ENCODE results near the gene DHX32.
"Not testable (repeated sequence)": the region's sequence is repeated elsewhere in the genome, so short reads cannot be mapped to it uniquely, and the experiment has no call there.

Gene DHX32

DNA sequence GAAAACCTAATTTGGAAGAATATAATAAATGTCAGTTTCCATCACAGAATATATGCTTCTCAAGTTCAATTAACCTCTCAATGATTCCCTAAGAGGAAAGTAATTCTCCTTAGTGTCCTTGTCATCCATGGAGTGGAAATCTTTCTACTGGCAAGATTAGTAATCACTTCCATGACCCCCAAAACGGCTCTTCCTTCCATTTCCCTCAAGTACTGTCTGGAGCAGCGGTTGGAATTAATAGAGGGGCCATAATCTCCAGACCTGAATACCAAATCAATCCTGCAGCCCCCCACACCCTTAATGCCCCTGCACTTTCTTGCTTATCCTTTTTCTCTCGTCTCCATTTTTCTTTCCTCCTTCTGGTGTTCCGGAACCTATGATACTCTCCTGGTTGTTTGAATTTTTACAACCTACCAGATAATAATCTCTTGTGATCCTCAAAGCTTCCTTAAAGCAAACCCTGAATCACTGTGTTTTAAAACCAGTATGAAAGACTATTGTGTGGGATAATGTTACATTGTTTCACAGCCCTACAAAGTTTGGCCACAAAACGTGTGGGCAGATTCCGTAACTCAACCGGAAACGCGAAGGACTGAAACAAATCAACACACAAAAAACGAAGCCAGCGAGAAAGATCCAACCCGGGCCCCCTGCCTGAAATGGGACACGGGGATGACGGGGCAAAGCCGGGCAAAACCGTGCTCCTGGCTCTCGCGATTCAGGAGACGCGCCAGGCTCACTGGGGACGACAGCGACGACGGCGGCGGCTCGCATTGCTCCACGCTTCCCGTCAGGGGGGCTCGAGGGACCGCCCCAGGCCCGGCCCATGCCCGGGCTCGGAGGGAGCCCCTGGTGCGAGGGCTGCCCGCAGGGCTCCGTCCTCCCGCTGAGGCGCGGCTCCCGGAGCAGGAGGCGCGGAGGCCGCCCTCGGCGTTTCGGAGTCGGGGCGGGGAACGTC is 14.3 kb upstream of the DHX32 start:
- peak; percentile 68 for DNase-seq (ENCODE audit: low spot score)

DNA sequence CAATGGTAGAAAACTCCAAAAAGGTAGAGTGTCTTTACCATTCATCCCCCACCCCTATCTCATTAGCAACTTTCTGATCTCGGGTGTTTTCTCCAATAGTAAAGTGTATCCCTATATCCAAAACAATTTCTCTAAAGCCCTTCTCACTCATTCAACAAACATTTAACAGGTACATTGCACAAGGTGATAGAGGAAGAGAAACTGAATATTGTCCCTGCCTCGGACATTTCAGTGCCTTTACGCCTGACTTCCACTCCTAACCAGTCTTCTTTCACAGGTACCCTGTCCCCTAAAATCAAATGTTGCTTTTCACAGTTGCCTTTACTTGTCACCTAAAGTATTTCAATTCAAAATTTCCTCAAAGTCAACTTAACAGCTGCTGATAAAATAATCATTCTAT is 13.1 kb upstream of the DHX32 start:
- DNase-seq (ENCODE audit: low spot score), result not testable (repeated sequence)

GRCh38 chr10:125892402-125892801 is 11.3 kb upstream of the DHX32 start:
- DNase-seq (ENCODE audit: low spot score), result not testable (repeated sequence)

DNA sequence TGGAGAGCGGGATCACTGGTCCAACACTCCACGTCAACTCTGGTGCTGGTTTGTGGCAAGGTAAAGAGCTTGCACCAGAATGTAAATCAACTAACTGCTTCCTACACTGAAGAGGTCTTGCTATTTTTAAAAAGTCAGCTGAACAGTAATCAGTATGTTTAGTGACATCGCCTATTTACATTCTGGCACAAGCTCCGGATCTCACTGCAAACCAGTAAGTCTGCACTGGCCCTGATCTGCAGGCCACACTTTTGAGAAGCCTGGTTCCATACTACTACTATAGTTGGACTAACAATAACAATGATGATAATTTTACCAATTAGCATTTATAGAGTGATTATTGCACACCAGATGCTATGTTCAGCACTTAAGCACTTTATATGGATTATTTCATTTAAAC is 8.3 kb upstream of the DHX32 start:
- not testable (repeated sequence) for DNase-seq (ENCODE audit: low spot score)

GRCh38 chr10:125886914-125887512 is 5.9 kb upstream of the DHX32 start:
- no peak for DNase-seq (ENCODE audit: low spot score)

GRCh38 chr10:125883211-125883610 is 2.1 kb upstream of the DHX32 start:
- no peak for DNase-seq (ENCODE audit: low spot score)

- DNase-seq (ENCODE audit: low spot score), result no peak
Measured at GRCh38 chr10:125882596-125882995, 1.5 kb upstream of the DHX32 start.

- no peak for DNase-seq (ENCODE audit: low spot score)
Measured at GRCh38 chr10:125880719-125881118, 373 bp downstream of the DHX32 start.

GRCh38 chr10:125878957-125879835 is 1.9 kb downstream of the DHX32 start:
- no peak for DNase-seq (ENCODE audit: low spot score)

GRCh38 chr10:125871338-125871737 is 9.8 kb downstream of the DHX32 start:
- DNase-seq (ENCODE audit: low spot score), result no peak

GRCh38 chr10:125868372-125868975 is 12.6 kb downstream of the DHX32 start:
- DNase-seq (ENCODE audit: low spot score), result peak; percentile 82

- DNase-seq (ENCODE audit: low spot score), result no peak
Measured at GRCh38 chr10:125866421-125867029, 14.6 kb downstream of the DHX32 start.

DNA sequence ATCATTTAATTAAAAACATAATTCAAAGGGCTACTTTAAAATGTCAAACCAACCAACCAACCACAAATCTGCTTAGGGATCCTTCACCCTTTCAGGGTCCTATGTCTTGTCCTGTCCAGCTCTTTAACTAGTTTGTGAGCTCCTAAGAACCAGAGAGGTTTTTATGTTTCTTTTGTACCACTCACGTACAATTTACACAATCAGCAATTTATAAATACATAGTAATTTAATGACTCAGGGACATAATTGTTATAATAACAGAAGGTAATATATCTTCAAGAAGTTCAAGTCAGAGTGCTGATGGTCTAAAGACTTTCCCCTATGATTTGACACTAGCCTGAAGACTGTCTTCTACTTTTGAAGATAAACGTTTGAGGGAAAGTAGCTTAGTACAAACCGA is 16.0 kb downstream of the DHX32 start:
- no peak for DNase-seq (ENCODE audit: low spot score)

GRCh38 chr10:125859128-125859817 is 21.8 kb downstream of the DHX32 start:
- no peak for DNase-seq (ENCODE audit: low spot score)

DNA sequence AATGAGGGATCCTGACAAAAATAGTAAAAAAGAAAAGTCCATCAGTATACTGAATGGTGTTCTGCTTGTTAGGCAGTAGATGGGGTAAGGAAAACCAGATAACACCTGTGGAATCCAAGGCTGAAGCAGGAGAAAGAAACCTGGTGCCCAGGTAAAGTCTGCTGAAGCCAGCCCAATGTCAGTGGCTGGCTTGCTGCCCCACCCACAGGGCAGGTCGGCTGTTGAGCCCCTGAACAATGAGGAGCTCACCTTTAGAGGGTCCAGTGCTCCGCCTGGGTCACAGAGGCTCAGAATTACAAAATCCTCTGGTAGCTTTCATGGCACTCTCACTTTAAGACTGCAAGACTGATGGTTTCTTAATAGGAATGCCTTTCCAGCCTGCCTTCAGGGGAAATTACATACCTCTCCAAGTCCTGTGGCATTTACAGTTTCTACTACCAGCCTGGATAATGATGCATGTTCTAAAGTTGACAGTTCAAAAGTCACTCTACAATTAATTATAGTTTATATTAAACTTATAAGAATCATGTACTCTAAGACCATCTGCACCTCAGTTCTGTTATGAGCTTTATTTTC is 23.8 kb downstream of the DHX32 start:
- DNase-seq (ENCODE audit: low spot score), result no peak

DNA sequence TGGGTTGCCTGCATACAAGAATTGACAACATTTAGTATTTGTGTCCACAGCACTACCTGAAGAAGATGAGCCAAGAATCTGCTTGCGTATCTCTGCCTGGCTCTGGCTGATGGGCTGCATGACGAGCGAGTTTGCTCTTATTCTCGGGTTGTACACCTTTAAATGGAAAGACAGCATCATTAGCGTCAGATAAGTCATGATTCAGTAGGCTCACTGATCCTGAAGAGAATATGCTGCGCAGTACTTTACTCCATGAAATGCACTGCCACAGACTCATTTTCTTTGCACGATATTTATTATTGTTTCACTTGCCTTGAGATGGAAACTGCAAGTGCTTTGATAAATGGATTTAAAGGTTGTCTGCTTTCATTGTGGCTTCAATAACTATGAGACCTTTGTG is 28.6 kb downstream of the DHX32 start:
- DNase-seq (ENCODE audit: low spot score), result no peak

GRCh38 chr10:125850766-125851731 is 30.0 kb downstream of the DHX32 start:
- no peak for DNase-seq (ENCODE audit: low spot score)

DNA sequence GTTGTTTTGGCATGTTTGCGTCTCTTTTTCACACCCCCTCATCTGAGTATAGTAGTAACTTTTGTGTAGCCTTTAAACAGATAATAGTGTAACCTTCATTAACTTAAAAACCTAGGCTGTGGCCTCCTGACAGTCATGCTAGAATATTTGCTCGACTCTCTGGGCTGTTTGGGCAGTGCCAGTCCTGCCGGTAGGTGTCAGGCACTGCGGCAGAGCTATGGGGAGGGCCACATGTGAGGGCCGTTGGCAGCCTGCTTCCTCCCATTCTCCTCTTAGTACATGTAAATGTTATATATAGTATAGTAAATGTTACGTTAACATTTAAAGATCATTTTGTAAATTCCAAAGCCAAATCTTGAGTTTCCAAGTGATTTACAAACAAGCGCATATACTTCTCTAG is 31.6 kb downstream of the DHX32 start:
- DNase-seq (ENCODE audit: low spot score), result no peak

GRCh38 chr10:125848857-125849256 is 32.2 kb downstream of the DHX32 start:
- no peak for DNase-seq (ENCODE audit: low spot score)

Measured in hematopoietic multipotent progenitor cell treated with erythropoietin and hydrocortisone succinate and interleukin-3 and kit ligand, for 17 days (in vitro differentiated cells).